GM12878 (cell line): ENCODE results near the gene TGM2. TPM values are rescaled to one million over a fixed set of nuclear protein-coding genes. Genes with fewer than 3 reads are reported as not detected.

Experiments used
- ATAC-seq: fragments of 200-7000 bp; cut with Tn5 transposase; 3 replicates; pipeline ENCODE4 v1.9.1; 2020; ENCODE audit warnings: mild to moderate bottlenecking, moderate library complexity
- BruUV-seq: library from RNA; stranded (reverse); fragments of 400-500 nt; replicated peaks from 2 replicates; lab custom pipeline; 2021; lab: Mats Ljungman, UMichigan
- CTCF ChIA-PET: fragments of 300-600 bp; sonication (Branson Sonifier 250); formaldehyde crosslinking; extraction: SDS; loops from one replicate; lab custom pipeline; 2021; ENCODE audit warnings: inconsistent platforms; lab: Yijun Ruan, JAX
- POLR2A ChIA-PET: fragments of 350-600 bp; formaldehyde crosslinking; extraction: SDS; loops from one replicate; lab custom pipeline; 2021; ENCODE audit warnings: inconsistent platforms; lab: Charles Lee
- RAD21 ChIA-PET: fragments of 300-600 bp; sonication (Branson Sonifier 250); formaldehyde crosslinking; loops from one replicate; lab custom pipeline; 2023; ENCODE audit warnings: antibody characterized with exemption; ENCODE audit not compliant: unreplicated experiment; lab: Charles Lee
- SMC1A ChIA-PET: fragments of 300-600 bp; sonication (Branson Sonifier 250); formaldehyde crosslinking; loops from one replicate; lab custom pipeline; 2023; ENCODE audit not compliant: unreplicated experiment, uncharacterized antibody; lab: Charles Lee
- DNase-seq: peaks from one replicate; pipeline ENCODE4 v3.0.0-alpha.2; 2011; ENCODE audit warnings: low read depth, low spot score
- FAIRE-seq: peaks from 3 replicates; lab custom pipeline; 2011; peaks lifted over from hg19 to GRCh38; lab: Jason Lieb, UNC
- H2AFZ ChIP-seq: 2 replicates; pipeline ENCODE4 v1.6.0; 2011; ENCODE audit warnings: low read depth, low read length, control low read depth; ENCODE audit not compliant: control insufficient read depth
- H3K27ac ChIP-seq: 2 replicates; pipeline ENCODE4 v1.5.1; 2011; ENCODE audit warnings: control low read depth; ENCODE audit not compliant: control insufficient read depth, insufficient read depth
- H3K27me3 ChIP-seq, 2 experiments: replicated peaks in 1 of 2; 2 replicates each; pipeline versions ENCODE4 v1.6.0 to v1.6.1; 2011; ENCODE audit warnings: low read length in 1 of 2; ENCODE audit not compliant: control insufficient read depth in 2 of 2, insufficient read depth in 2 of 2
- H3K36me3 ChIP-seq, 2 experiments: 2 replicates each; pipeline ENCODE4 v1.5.1; 2011; ENCODE audit warnings: low read length in 1 of 2; ENCODE audit not compliant: control insufficient read depth in 2 of 2, insufficient read depth in 2 of 2
- H3K4me1 ChIP-seq: 2 replicates; pipeline ENCODE4 v1.6.1; 2011; ENCODE audit warnings: mild to moderate bottlenecking, low read length, moderate library complexity, mixed read lengths; ENCODE audit not compliant: control insufficient read depth, insufficient read depth
- H3K4me2 ChIP-seq: 2 replicates; pipeline ENCODE4 v1.6.0; 2011; ENCODE audit warnings: control low read depth; ENCODE audit not compliant: control insufficient read depth, insufficient read depth
- H3K4me3 ChIP-seq: fragments of 200-600 bp; sonication (generic); 2 replicates; pipeline ENCODE4 v1.5.1; 2016
- H3K79me2 ChIP-seq: 2 replicates; pipeline ENCODE4 v1.6.0; 2011; ENCODE audit warnings: low read length; ENCODE audit not compliant: control insufficient read depth, insufficient read depth
- H3K9ac ChIP-seq: 2 replicates; pipeline ENCODE4 v1.8.0; 2011; ENCODE audit warnings: low read length, control low read depth, mixed read lengths; ENCODE audit not compliant: control insufficient read depth, insufficient read depth
- H3K9me3 ChIP-seq: replicated peaks from 3 replicates; pipeline ENCODE4 v1.5.1; 2011; ENCODE audit warnings: mild to moderate bottlenecking, low read length; ENCODE audit not compliant: control insufficient read depth, insufficient read depth
- H4K20me1 ChIP-seq: 2 replicates; pipeline ENCODE4 v1.6.0; 2011; ENCODE audit not compliant: control insufficient read depth, insufficient read depth
- ATF2 ChIP-seq: IDR thresholded peaks from 2 replicates; pipeline ENCODE4 v1.6.1; 2012; ENCODE audit warnings: low read length, inconsistent platforms
- CHD1 ChIP-seq: IDR thresholded peaks from 2 replicates; pipeline ENCODE4 v1.6.1; 2012; ENCODE audit warnings: low read depth, low read length, improper control_type of control experiment
- CREB1 ChIP-seq: IDR thresholded peaks from 2 replicates; pipeline ENCODE4 v1.6.1; 2012; ENCODE audit warnings: low read depth, mild to moderate bottlenecking, inconsistent platforms
- HDGF ChIP-seq: fragments of 450-650 bp; IDR thresholded peaks from 2 replicates; pipeline ENCODE4 v1.6.1; 2016; ENCODE audit warnings: antibody characterized with exemption
- LARP7 ChIP-seq: fragments of 450-650 bp; IDR thresholded peaks from 2 replicates; pipeline ENCODE4 v1.6.1; 2017; ENCODE audit warnings: mild to moderate bottlenecking
- NR2C1 ChIP-seq: fragments of 450-650 bp; IDR thresholded peaks from 2 replicates; pipeline ENCODE4 v1.6.1; 2017; ENCODE audit warnings: antibody characterized with exemption, mild to moderate bottlenecking, moderate library complexity
- PBX3 ChIP-seq: IDR thresholded peaks from 2 replicates; pipeline ENCODE4 v1.6.1; 2011; ENCODE audit warnings: mild to moderate bottlenecking, low read depth, low read length, moderate library complexity; ENCODE audit not compliant: insufficient replicate concordance
- RUNX3 ChIP-seq: IDR thresholded peaks from 2 replicates; pipeline ENCODE4 v1.6.1; 2012; ENCODE audit warnings: low read length, inconsistent platforms
- SMAD5 ChIP-seq: IDR thresholded peaks from 2 replicates; pipeline ENCODE4 v1.6.1; 2016; ENCODE audit warnings: antibody characterized with exemption, low read depth
- SP1 ChIP-seq: IDR thresholded peaks from one replicate; pipeline ENCODE4 v1.6.1; 2011; ENCODE audit warnings: low read depth, low read length
- SREBF1 ChIP-seq: IDR thresholded peaks from 2 replicates; pipeline ENCODE4 v1.6.1; 2012; ENCODE audit warnings: mild to moderate bottlenecking, low read length
- SUPT20H ChIP-seq: IDR thresholded peaks from 2 replicates; pipeline ENCODE4 v1.6.1; 2011; ENCODE audit warnings: low read depth, mild to moderate bottlenecking, low read length, moderate library complexity, borderline replicate concordance; ENCODE audit not compliant: control insufficient read depth
- ZNF592 ChIP-seq: fragments of 450-650 bp; IDR thresholded peaks from 2 replicates; pipeline ENCODE4 v1.6.1; 2017; ENCODE audit warnings: mild to moderate bottlenecking, moderate library complexity
- ZSCAN29 ChIP-seq: fragments of 450-650 bp; IDR thresholded peaks from 2 replicates; pipeline ENCODE4 v1.6.1; 2017; ENCODE audit warnings: mild to moderate bottlenecking, moderate library complexity
- ZZZ3 ChIP-seq: IDR thresholded peaks from 2 replicates; pipeline ENCODE4 v1.6.1; 2011; ENCODE audit warnings: low read depth; ENCODE audit not compliant: control insufficient read depth, insufficient read length
- WGBS: methylation state at CpG from one replicate; pipeline ENCODE4 v1.1.6; 2016; ENCODE audit warnings: low lambda C conversion rate; ENCODE audit not compliant: insufficient replicate concordance, insufficient coverage; ENCODE audit errors: missing lambda C conversion rate; 5-methylcytosine and 5-hydroxymethylcytosine counted together
- in situ Hi-C: fragments of 300-500 bp; cut with MboI; formaldehyde crosslinking; loops from 9 replicates; pipeline ENCODE4 v1.14.3; 2018; ENCODE audit warnings: mixed read lengths
- intact Hi-C: fragments of 100-400 bp; cut with micrococcal nuclease; formaldehyde crosslinking; loops from one replicate; pipeline ENCODE4 v1.14.2; 2022; ENCODE audit not compliant: unreplicated experiment
- polyA plus RNA-seq, 11 experiments: library from polyadenylated mRNA; depleted of rRNA in 4 of 11; unstranded in 6 of 11; stranded (reverse) in 5 of 11; fragments of >200 nt; fragmentation: Nextera tagmentation in 4 of 11; fragmentation: Illumina TruSeq in 1 of 11; extraction: Ambion mirVana in 4 of 11; extraction: Trizol in 1 of 11; gene quantifications; 1 replicate in 1 of 11; 2 replicates in 10 of 11; pipeline versions ENCODE4 v1.2.1 to v1.2.3, GENCODE V29; 2011 to 2016; ENCODE audit warnings: inconsistent platforms in 2 of 11, missing spikeins in 2 of 11, low read depth in 1 of 11
- total RNA-seq, 4 experiments: library from RNA; depleted of rRNA in 3 of 4; stranded (reverse); fragments of >200 nt in 3 of 4; fragmentation: Illumina TruSeq in 1 of 4; extraction: Trizol in 1 of 4; gene quantifications; 2 replicates each; pipeline versions ENCODE4 v1.2.1 to v1.2.3, GENCODE V29; 2013 to 2021
- TF ChIP-seq, protein P1 (sequence below): fragments of 450-650 bp; IDR thresholded peaks from 2 replicates; pipeline ENCODE4 v1.6.1; 2014; ENCODE audit warnings: mild to moderate bottlenecking

Gene TGM2
- total and polyA plus RNA-seq, 10 of the 15 experiments (the other 5 are each of a cell fraction or from before 2014, with no cell fraction given) = 0.11 to 1.9 (median 0.51) TPM

DNA sequence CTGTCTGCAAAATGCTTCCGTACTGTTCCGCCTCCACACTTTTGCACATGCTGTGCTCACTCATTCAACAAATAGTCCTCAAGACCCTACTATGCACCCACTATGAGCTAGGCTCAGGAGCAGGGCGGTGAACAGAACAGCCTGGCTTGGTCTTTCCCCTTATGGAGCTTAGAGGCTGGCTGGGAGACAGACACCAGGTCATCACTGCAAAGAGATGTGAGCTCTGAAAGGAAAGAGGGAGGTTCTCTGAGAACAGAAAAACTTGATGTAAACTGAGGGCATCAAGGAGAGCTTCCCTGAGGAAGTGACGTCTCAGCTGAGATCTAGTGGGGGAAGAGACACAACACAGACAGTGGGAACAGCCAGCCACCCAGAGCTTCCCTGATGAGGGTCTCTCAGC, 31.0 kb upstream of the TGM2 start (continued):
- no peak for TF ChIP-seq LARP7
- TF ChIP-seq, protein P1, sequence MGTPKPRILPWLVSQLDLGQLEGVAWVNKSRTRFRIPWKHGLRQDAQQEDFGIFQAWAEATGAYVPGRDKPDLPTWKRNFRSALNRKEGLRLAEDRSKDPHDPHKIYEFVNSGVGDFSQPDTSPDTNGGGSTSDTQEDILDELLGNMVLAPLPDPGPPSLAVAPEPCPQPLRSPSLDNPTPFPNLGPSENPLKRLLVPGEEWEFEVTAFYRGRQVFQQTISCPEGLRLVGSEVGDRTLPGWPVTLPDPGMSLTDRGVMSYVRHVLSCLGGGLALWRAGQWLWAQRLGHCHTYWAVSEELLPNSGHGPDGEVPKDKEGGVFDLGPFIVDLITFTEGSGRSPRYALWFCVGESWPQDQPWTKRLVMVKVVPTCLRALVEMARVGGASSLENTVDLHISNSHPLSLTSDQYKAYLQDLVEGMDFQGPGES = no peak
- no peak for TF ChIP-seq PBX3

DNA sequence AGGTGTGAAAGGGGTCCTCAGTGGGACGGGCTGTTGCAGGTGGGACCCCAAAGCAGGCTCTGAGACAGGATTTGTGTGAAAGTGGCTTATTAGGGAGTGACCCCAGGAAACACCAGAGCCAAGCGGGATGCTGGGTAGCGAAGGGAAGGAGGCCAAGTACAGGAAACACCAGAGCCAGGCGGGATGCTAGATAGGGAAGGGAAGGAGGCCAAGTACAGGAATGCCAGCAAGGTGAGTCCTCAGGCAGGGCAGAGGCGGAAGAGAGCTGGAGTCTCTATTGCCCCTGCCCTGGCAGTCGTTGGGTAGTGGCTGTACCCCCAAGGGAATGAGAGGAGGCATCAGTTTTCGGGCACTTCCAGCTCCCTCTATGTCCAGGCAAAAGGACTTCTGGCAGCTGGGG, 30.5 kb upstream of the TGM2 start:
- Histone ChIP-seq H3K4me2 (no peak overlapping the region), H2AFZ (no peak overlapping the region), H3K27ac (no peak overlapping the region), H4K20me1 (no peaks in the 10 kb centered on the region), H3K9me3 (no peaks in the 10 kb centered on the region), H3K79me2 (no peaks in the 10 kb centered on the region), H3K9ac (no peak overlapping the region), H3K36me3 (no peaks in the 10 kb centered on the region), H3K4me3 (no peak overlapping the region), H3K27me3 (no peaks in the 10 kb centered on the region; a peak in 2 of 4 replicates), H3K4me1 (no peaks in the 10 kb centered on the region; the same call in 1 of the 2 replicates)
- no peak for FAIRE-seq
- SMC1A ChIA-PET = interaction anchor here (0.8 to 1.3 kb wide), 3 partner anchors 12 to 122 kb away, joined by 3 to 7 read pairs (median 3); no protein-coding TSS in a partner anchor
- CTCF ChIA-PET = interaction anchor here (1.0 to 2.9 kb wide), 4 partner anchors 19 to 122 kb away, joined by 3 to 18 read pairs (median 4); no protein-coding TSS in a partner anchor
- RAD21 ChIA-PET = no interaction called here
- ATAC-seq = no peak
- DNase-seq = no peak
- 61% methylated on average over 6 of the region's 7 CpGs for WGBS
- POLR2A ChIA-PET = no interaction called here
- in situ Hi-C loops = no loop called here
- intact Hi-C loops = no loop called here
- BruUV-seq = no TSS peak
- TF ChIP-seq CREB1 = no peak
- no peak for TF ChIP-seq ZZZ3
- TF ChIP-seq ATF2 = no peak
- TF ChIP-seq SREBF1 = no peak
- TF ChIP-seq SMAD5 = no peak
- TF ChIP-seq ZSCAN29 = no peak
- no peak for TF ChIP-seq RUNX3
- no peak for TF ChIP-seq NR2C1
- TF ChIP-seq CHD1 = no peak
- TF ChIP-seq HDGF = no peak
- no peak for TF ChIP-seq ZNF592
- TF ChIP-seq SP1 = no peak
- TF ChIP-seq SUPT20H = no peak
